Suprapubic skin (tissue), 4 donors: ENCODE results near the gene DLX2.

Source experiments
- CTCF ChIP-seq, 2 donors: fragments of 200-600 bp in 1 of 2; fragments of 450-650 bp in 1 of 2; sonication (generic) in 1 of 2; IDR thresholded peaks; one replicate each; pipeline ENCODE4 v1.5.1; 2016 to 2019; ENCODE audit warnings: antibody characterized with exemption in 2 of 2, mild to moderate bottlenecking in 1 of 2, moderate library complexity in 1 of 2
- POLR2A ChIP-seq, 2 donors: fragments of 450-650 bp; IDR thresholded peaks; one replicate each; pipeline ENCODE4 v1.6.1; 2017; ENCODE audit warnings: antibody characterized with exemption in 2 of 2, mild to moderate bottlenecking in 2 of 2, moderate library complexity in 2 of 2
- POLR2AphosphoS5 ChIP-seq, 3 donors: sonication (generic); formaldehyde crosslinking; IDR thresholded peaks; one replicate each; pipeline ENCODE4 v1.6.1; 2017; ENCODE audit warnings: antibody characterized with exemption in 3 of 3

DNA sequence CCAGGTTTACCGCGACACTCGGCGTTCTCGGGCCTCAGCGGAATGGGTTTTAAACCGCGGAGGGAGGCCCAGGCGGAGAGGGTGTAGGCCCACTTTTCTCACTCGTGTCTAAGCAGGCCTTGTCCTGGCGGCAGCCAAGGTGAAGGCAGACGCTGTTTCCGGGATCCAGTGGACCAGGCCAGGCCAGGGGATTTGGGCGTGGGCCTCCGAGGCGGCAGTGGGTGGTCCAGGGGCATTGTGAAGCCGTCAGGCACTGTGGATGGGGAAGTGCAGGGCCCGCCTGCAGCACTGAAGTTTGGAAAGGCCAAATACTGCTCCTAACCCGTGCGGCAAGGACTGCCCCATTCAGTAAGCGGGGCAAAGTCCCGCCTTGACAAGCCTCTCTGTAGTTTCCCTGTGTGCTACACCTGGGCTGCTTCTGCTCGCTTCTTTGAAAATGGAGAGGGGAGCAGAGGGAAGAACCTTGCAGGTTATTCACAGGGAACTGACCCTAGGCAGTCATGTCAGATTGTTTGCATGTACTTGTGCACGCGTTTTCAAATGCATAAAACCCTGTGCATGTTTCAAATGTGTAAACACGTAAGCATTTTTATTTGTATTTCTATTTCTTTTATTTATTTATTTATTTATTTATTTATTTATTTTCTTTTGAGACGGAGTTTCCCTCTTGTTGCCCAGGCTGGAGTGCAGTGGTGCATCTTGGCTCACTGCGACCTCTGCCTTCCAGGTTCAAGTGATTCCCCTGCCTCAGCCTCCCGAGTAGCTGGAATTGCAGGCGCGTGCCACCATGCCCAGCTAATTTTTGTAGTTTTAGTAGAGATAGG lies 7.5 kb upstream of the DLX2 start:
- no peak for TF ChIP-seq CTCF (IDR thresholded peaks at IDR 0.05)
- TF ChIP-seq POLR2A (IDR thresholded peaks at IDR 0.05) = no peak
- TF ChIP-seq POLR2AphosphoS5 (IDR thresholded peaks at IDR 0.05) = no peak
